Fibroblast of lung (primary cell): ENCODE results near the gene THOC6. TPM values are rescaled to one million over a fixed set of nuclear protein-coding genes. Genes with fewer than 3 reads are reported as not detected.
"Not testable (repeated sequence)": the region's sequence is repeated elsewhere in the genome, so short reads cannot be mapped to it uniquely, and the experiment has no call there.

ENCODE experiments used
- DNase-seq, 2 donors: peaks; one replicate each; pipeline versions ENCODE4 v3.0.0 to v3.0.0-alpha.2; 2010; ENCODE audit warnings: low read depth in 2 of 2
- H2AFZ ChIP-seq: 2 replicates; pipeline ENCODE4 v1.5.1; 2012; ENCODE audit warnings: low read length, control low read depth, inconsistent platforms
- H3K27ac ChIP-seq: 2 replicates; pipeline ENCODE4 v1.5.1; 2011; ENCODE audit warnings: low read length, control low read depth; ENCODE audit not compliant: insufficient read depth
- H3K27me3 ChIP-seq: 2 replicates; pipeline ENCODE4 v1.5.1; 2011; ENCODE audit warnings: mild to moderate bottlenecking, low read length; ENCODE audit not compliant: control insufficient read depth, insufficient read depth
- H3K36me3 ChIP-seq: 2 replicates; pipeline ENCODE4 v1.5.1; 2011; ENCODE audit warnings: low read length; ENCODE audit not compliant: control insufficient read depth, insufficient read depth
- H3K4me1 ChIP-seq: 2 replicates; pipeline ENCODE4 v1.5.1; 2011; ENCODE audit warnings: low read length; ENCODE audit not compliant: control insufficient read depth, insufficient read depth; ENCODE audit errors: extremely low read depth
- H3K4me2 ChIP-seq: 2 replicates; pipeline ENCODE4 v1.5.1; 2011; ENCODE audit warnings: low read length, control low read depth; ENCODE audit not compliant: insufficient read depth; ENCODE audit errors: extremely low read depth
- H3K4me3 ChIP-seq, 4 experiments: fragments of 200-600 bp in 1 of 4; sonication (generic) in 1 of 4; replicated peaks in 1 of 4; 2 replicates each; pipeline ENCODE4 v1.5.1; 2011 to 2016; ENCODE audit warnings: low read length in 4 of 4, low read depth in 3 of 4, mild to moderate bottlenecking in 3 of 4, control low read depth in 2 of 4, inconsistent platforms in 1 of 4, mixed read lengths in 1 of 4; ENCODE audit not compliant: insufficient read depth in 1 of 4; ENCODE audit errors: control extremely low read depth in 1 of 4
- H3K79me2 ChIP-seq: 2 replicates; pipeline ENCODE4 v1.5.1; 2012; ENCODE audit warnings: mild to moderate bottlenecking, low read length, inconsistent platforms; ENCODE audit not compliant: control insufficient read depth, insufficient read depth
- H3K9ac ChIP-seq: 2 replicates; pipeline ENCODE4 v1.5.1; 2011; ENCODE audit warnings: mild to moderate bottlenecking, low read length, control low read depth; ENCODE audit not compliant: insufficient read depth
- H3K9me3 ChIP-seq: 2 replicates; pipeline ENCODE4 v1.5.1; 2012; ENCODE audit warnings: low read depth, low read length; ENCODE audit not compliant: control insufficient read depth, insufficient read depth
- H4K20me1 ChIP-seq: 2 replicates; pipeline ENCODE4 v1.5.1; 2011; ENCODE audit warnings: low read length; ENCODE audit not compliant: control insufficient read depth, insufficient read depth; ENCODE audit errors: extremely low read depth
- CTCF ChIP-seq, 2 donors: IDR thresholded peaks in 1 of 2; conservative IDR thresholded peaks in 1 of 2; 1 replicate in 1 of 2; 2 replicates in 1 of 2; pipeline ENCODE4 v1.5.1; 2011 to 2012; ENCODE audit warnings: low read length in 2 of 2, control low read depth in 1 of 2, inconsistent platforms in 1 of 2, low read depth in 1 of 2, mild to moderate bottlenecking in 1 of 2
- EZH2 ChIP-seq: IDR thresholded peaks from 2 replicates; pipeline ENCODE4 v1.5.1; 2012; ENCODE audit warnings: low read length, control low read depth, mild to moderate bottlenecking; ENCODE audit errors: missing control alignments
- polyA plus RNA-seq, 2 donors: library from polyadenylated mRNA; depleted of rRNA in 1 of 2; stranded (reverse) in 1 of 2; unstranded in 1 of 2; fragments of >200 nt; gene quantifications; 2 replicates each; pipeline ENCODE4 v1.2.1, GENCODE V29; 2011 to 2012; ENCODE audit warnings: missing spikeins in 1 of 2
- total RNA-seq: library from RNA; depleted of rRNA; stranded (reverse); fragments of >200 nt; gene quantifications from 2 replicates; pipeline ENCODE4 v1.2.1, GENCODE V29; 2014

Gene THOC6
- total and polyA plus RNA-seq, 2 donors (not counting 1 experiment from before 2014, with no cell fraction given) = 17.6 to 26.6 TPM

- no peak overlapping the region for H3K9ac ChIP-seq
- H3K4me1 ChIP-seq = no peaks in the 10 kb centered on the region
- no peak overlapping the region for H3K27ac ChIP-seq
- H3K36me3 ChIP-seq = no peaks in the 10 kb centered on the region
- H4K20me1 ChIP-seq = no peaks in the 10 kb centered on the region
- no peak overlapping the region for H3K4me2 ChIP-seq
- no peaks in the 10 kb centered on the region for H3K9me3 ChIP-seq
- TF ChIP-seq EZH2 (no peak), CTCF (conservative IDR thresholded peaks at IDR 0.05 in 1 of 2, IDR thresholded peaks at IDR 0.05 in 1 of 2; ENCODE audit: low read depth in 1 of 2, low read length in 2 of 2) (no peak)
- DNase-seq = no peak
- no peaks in the 10 kb centered on the region for H3K79me2 ChIP-seq
- H3K27me3 ChIP-seq = peaks cover 12% of the 10 kb centered on the region
- H2AFZ ChIP-seq = no peak overlapping the region
- no peak overlapping the region for H3K4me3 ChIP-seq
Observed at GRCh38 chr16:3074860-3075522, 51.2 kb downstream of the THOC6 start.

DNA sequence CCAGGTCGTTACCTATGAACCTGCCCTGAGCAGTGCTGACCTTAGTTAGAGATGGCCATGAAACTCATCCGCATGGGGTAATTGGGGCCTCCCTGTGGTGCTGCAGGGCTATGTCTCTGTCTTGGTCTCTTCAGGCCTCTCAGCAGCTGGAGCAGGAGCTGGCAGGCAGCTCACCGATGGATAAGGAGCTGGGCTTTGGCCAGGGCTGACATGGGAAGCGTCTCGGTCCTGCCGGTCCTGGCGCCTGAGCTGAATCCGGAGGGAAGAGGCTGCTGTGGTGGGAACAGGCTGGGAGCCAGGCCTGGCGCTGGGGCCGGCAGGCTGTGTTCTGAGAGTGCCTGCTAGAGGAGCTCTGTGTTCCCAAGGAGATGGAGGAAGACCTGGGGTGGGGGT is 51.7 kb downstream of the THOC6 start:
- no peaks in the 10 kb centered on the region for H3K36me3 ChIP-seq
- H3K9me3 ChIP-seq = no peaks in the 10 kb centered on the region
- H2AFZ ChIP-seq = no peak overlapping the region
- no peaks in the 10 kb centered on the region for H3K79me2 ChIP-seq
- no peak overlapping the region for H3K4me3 ChIP-seq
- H4K20me1 ChIP-seq = no peaks in the 10 kb centered on the region
- H3K27ac ChIP-seq = no peak overlapping the region
- H3K4me2 ChIP-seq = no peak overlapping the region
- H3K9ac ChIP-seq = no peak overlapping the region
- no peak for DNase-seq
- TF ChIP-seq CTCF (conservative IDR thresholded peaks at IDR 0.05 in 1 of 2, IDR thresholded peaks at IDR 0.05 in 1 of 2; ENCODE audit: low read depth in 1 of 2, low read length in 2 of 2) (no peak), EZH2 (no peak)
- peaks cover 15% of the 10 kb centered on the region for H3K27me3 ChIP-seq
- H3K4me1 ChIP-seq = no peaks in the 10 kb centered on the region

- H3K9ac ChIP-seq, H2AFZ ChIP-seq, H3K9me3 ChIP-seq, H4K20me1 ChIP-seq, H3K79me2 ChIP-seq, DNase-seq, H3K4me3 ChIP-seq, H3K4me1 ChIP-seq, H3K4me2 ChIP-seq, H3K36me3 ChIP-seq, H3K27ac ChIP-seq: not testable (repeated sequence)
- peaks cover 16% of the 10 kb centered on the region for H3K27me3 ChIP-seq
Observed at GRCh38 chr16:3075946-3076345, 52.1 kb downstream of the THOC6 start.
